Stimulated activated CD4-positive, alpha-beta T cell treated with anti-CD3 and anti-CD28 coated beads, TNF-alpha, amount 100 ng/mL, for 1 hour (primary cell): ENCODE results near the gene IGF2BP3.
"Not testable (repeated sequence)": the region's sequence is repeated elsewhere in the genome, so short reads cannot be mapped to it uniquely, and the experiment has no call there.

Source experiments
- DNase-seq, 3 donors: peaks; one replicate each; pipeline ENCODE4 v3.0.0-alpha.2; 2020; ENCODE audit warnings: low read depth in 3 of 3, low spot score in 1 of 3

IGF2BP3 gene

GRCh38 chr7:23426876-23427275 is 43.4 kb downstream of the IGF2BP3 start:
- no peak for DNase-seq

GRCh38 chr7:23422909-23423308 is 47.4 kb downstream of the IGF2BP3 start:
- DNase-seq, result no peak

- no peak for DNase-seq
Measured at GRCh38 chr7:23422384-23422783, 47.9 kb downstream of the IGF2BP3 start.

GRCh38 chr7:23419845-23420244 is 50.4 kb downstream of the IGF2BP3 start:
- no peak for DNase-seq

GRCh38 chr7:23419160-23419559 is 51.1 kb downstream of the IGF2BP3 start:
- DNase-seq, result no peak

- no peak for DNase-seq
Measured at GRCh38 chr7:23418046-23418445, 52.2 kb downstream of the IGF2BP3 start.

GRCh38 chr7:23415198-23415597 is 55.1 kb downstream of the IGF2BP3 start:
- DNase-seq, result no peak

- no peak for DNase-seq
Measured at GRCh38 chr7:23410446-23411183, 59.7 kb downstream of the IGF2BP3 start.

GRCh38 chr7:23406564-23406963 is 63.7 kb downstream of the IGF2BP3 start:
- DNase-seq, result not testable (repeated sequence)

- no peak for DNase-seq
Measured at GRCh38 chr7:23405240-23405618, 65.1 kb downstream of the IGF2BP3 start.

GRCh38 chr7:23404546-23405239 is 65.6 kb downstream of the IGF2BP3 start:
- DNase-seq, result no peak

GRCh38 chr7:23403970-23404369 is 66.3 kb downstream of the IGF2BP3 start:
- DNase-seq, result no peak

GRCh38 chr7:23398090-23398489 is 72.2 kb downstream of the IGF2BP3 start:
- DNase-seq, result not testable (repeated sequence)

- no peak for DNase-seq
Measured at GRCh38 chr7:23397241-23397640, 73.0 kb downstream of the IGF2BP3 start.

- no peak for DNase-seq
Measured at GRCh38 chr7:23396222-23397015, 73.9 kb downstream of the IGF2BP3 start.

- no peak for DNase-seq
Measured at GRCh38 chr7:23394488-23395171, 75.7 kb downstream of the IGF2BP3 start.

- no peak for DNase-seq
Measured at GRCh38 chr7:23393636-23394035, 76.7 kb downstream of the IGF2BP3 start.

GRCh38 chr7:23389701-23390100 is 80.6 kb downstream of the IGF2BP3 start:
- no peak for DNase-seq

GRCh38 chr7:23387583-23387982 is 82.7 kb downstream of the IGF2BP3 start:
- no peak for DNase-seq

GRCh38 chr7:23385140-23385539 is 85.2 kb downstream of the IGF2BP3 start:
- DNase-seq, result no peak

- DNase-seq, result no peak
Measured at GRCh38 chr7:23383225-23383624, 87.1 kb downstream of the IGF2BP3 start.
